GM19043 (cell line): ENCODE results near the gene HDAC10.
"Not testable (repeated sequence)": the region's sequence is repeated elsewhere in the genome, so short reads cannot be mapped to it uniquely, and the experiment has no call there.

Source experiments
- ATAC-seq: cut with Tn5 transposase; IDR thresholded peaks from one replicate; pipeline ENCODE4 v1.9.1; 2021; ENCODE audit warnings: low read depth; ENCODE audit not compliant: unreplicated experiment

The HDAC10 gene

DNA sequence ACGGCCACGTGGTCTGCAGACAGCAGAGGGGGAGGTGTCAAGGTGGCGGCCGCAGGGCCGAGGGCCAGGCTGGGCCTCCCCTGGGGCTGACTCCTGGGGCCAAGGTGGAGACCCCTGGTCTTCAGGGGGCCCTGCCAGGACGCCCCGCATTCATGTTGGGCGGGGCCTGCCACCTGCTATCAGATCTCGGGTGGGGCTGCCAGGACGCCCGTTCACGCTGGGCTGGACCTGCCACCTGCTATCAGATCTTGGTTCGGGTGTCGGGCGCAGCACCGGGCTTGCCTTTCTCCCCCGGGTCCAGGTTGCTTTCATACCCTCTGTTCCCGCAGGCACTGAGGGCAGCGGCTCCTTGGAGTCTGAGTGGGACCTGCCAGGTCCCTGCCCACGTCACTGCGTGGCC is 35.2 kb upstream of the HDAC10 start:
- ATAC-seq: no peak

DNA sequence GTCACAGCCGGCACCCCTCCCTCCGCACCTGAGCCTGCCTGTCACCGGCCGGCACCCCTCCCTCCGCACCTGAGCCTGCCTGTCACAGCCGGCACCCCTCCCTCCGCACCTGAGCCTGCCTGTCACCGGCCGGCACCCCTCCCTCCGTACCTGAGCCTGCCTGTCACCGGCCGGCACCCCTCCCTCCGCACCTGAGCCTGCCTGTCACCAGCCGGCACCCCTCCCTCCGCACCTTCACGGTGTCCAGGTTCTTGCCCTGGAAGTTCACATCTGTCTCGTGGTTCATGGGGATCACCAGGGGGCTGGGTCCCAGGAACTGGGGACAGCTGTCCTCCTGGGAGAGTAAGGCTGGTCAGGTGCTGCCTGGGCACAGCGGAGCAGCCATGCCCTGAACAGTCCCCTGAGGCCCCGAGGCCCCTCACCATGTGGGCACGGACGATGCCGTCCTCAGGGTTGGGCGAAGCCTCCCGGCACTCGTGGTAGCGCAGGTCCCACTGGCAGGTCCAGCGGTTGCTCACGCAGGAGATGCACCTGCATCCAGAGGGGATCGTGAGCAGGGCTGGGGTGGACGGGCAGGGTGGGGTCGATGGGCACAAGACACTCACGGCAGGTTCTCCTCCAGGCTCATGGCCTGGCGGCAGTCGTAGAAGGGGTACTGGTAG is 34.6 kb upstream of the HDAC10 start:
- no peak for ATAC-seq

DNA sequence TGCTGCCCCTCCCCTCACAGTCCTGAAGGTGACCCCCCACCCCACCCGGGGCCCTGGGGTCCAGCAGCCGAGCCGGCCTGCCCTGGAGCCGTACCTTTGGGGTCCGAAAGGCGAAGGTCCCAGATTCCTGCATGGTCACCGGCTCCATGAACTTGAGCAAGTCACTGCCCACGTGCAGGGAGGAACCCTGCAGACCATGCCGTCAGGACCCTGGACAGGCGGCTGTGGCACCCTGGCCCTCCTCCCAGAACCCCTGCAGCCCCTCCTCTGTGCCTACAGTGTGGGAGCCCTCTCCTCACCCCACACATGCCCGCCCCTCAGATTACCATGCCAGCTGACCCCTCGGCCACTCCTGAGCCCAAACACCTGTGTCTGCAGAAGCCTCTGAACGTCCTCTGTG is 33.4 kb upstream of the HDAC10 start:
- ATAC-seq: no peak

DNA sequence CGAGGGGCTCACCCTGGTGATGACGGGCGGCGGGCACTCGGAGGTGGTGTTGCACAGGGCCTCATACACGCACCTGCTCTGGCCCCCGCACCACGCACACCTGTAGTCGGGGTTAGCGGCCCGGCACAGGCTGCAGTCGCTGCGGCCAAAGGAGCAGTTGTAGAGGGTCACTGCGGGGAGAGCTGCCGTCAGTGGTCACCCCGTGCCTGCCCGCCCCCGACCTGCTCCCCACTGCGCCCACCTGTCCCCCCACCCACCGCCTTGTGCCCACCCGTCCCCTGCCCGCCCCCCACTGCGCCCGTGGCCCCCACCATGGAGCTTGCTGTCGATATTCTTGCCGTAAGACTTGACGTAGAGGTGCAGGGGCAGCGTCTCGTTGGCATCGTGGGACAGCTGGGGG is 32.8 kb upstream of the HDAC10 start:
- ATAC-seq: no peak

DNA sequence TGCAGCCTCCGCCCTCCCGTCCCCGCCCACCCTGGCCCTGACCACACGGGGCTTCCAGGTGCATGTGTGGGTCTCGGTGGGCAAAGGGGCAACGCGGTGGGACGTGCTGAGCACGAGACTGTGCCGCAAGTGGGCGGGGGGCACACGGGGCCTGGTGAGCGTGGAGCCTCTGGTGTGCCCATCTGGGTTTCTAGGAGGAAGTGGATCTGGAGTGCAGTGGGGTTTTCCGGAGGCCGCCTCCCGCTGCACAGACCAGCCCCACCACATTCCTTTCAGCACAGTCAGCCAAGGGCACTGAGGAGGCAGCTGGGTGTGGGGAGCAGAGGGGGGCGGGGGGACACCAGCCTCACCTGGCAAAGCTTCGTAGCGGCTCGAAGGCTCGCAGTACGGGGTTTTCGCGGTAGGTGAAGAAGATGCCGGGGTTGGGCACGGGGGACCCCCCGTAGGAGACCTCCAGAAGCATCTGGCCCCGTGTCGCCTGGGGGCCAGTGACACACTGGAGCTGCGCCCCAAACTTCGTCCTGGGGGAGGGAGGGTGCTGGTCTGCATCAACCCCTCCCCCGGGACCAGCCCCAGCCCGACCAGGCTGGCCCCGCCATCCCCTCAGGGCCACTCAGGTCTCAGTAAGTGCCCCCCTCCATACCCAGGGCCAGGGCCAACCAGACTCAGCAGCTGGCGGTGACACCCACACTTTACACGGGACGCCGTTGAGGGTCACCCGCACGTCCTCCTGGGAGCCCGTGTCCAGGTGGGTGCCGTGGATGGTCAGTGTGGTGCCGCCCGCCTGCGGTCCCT is 31.5 kb upstream of the HDAC10 start:
- ATAC-seq: no peak

DNA sequence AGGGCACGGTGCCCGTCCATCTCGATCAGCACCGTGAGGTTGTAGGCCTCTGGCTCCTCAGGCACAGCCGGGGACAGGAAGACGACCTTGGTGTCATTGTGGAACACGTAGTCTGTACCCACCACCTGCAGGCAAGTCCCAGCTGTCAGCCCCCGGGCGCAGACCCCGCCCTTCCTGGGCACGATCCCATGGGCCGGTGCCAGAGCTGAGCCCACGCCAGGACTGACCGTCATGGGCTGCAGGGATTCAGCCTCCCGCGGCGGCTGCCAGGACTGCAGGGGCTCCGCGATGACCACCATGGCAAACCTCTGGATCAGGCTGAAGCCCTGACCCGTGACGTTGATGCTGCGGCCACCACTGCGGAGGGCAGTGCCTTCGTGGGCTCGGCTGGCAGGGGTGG is 30.9 kb upstream of the HDAC10 start:
- no peak for ATAC-seq

DNA sequence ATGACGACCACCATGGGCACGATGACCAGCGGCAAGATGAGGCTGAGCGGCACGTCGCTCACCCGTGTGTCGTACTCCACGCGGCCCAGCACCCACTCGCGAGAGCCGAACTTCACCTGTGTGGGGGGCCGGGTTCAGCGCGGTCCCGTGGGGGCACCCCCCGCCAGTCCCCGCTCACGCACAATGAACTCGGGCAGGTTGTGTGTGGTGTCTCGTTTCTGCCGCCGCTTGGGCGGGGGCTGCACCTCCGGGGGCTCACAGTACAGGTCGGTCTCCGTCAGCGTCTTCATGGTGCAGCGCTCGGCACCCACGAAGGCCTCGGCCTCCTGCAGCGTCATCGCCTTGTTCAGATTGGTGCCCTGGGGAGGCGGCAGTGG is 30.3 kb upstream of the HDAC10 start:
- ATAC-seq: no peak

DNA sequence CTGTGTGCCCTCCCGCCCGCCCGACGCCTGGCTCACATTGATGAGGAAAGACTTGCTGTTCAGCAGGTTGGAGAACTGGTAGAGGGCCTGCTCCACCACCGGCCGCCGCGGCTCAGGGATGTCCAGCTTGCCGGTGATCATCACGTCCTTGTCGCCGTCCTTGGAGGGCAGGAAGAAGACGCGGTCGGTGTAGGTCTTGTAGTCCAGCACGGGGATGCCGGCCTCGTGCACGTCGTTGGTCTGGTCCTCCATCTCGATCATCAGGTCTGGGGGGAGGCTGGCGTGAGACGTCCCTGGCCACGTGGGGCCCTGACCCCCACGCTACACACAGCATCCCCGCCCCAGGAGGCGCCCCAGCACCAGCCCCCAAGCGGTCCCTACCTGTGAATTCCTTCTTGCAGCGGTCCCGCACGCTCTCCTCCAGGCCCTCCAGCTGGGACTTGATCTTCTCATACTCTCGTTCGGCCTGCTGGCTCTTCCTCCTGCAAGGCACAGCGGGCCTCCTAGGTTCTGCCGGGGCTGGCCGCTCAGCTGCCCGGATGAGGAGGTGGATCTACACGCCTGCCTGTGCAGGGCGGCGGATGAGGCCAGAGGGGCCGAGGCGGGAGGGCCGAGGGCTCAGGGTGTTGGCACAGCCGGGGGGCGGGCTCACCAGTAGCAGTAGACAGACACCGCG is 29.8 kb upstream of the HDAC10 start:
- no peak for ATAC-seq

DNA sequence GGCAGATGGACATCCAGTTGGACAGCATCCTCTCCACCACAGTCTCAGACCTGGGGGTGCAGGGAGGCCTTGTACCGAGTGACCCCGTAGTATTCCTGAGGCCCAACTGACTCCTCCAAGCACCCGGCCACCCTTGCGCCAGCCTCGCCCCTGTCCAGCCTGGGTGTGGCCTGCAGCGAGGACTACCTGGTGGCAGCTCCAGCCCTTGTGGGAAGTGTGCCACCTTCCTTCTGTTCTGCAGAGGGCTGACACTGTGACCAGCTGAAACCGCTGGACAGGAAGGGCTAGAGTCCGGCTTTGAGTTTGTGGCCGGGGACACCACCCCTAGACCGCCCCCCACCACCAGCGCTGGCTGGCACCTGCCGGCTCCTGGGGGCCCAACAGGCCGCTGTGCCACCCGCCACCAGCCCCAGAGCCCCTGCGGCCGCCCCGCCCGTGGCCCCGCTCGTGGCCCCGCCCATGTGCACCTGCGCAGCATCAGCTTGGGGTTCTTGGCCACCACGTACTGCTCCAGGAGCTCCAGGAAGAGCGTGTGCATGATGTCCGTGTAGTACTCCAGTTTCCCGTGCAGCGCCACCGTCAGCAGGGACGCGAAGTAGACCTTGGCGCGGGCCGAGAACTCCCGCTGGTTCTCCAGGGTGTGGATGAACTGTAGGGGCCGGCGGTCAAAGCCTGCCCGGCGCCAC is 29.1 kb upstream of the HDAC10 start:
- no peak for ATAC-seq

DNA sequence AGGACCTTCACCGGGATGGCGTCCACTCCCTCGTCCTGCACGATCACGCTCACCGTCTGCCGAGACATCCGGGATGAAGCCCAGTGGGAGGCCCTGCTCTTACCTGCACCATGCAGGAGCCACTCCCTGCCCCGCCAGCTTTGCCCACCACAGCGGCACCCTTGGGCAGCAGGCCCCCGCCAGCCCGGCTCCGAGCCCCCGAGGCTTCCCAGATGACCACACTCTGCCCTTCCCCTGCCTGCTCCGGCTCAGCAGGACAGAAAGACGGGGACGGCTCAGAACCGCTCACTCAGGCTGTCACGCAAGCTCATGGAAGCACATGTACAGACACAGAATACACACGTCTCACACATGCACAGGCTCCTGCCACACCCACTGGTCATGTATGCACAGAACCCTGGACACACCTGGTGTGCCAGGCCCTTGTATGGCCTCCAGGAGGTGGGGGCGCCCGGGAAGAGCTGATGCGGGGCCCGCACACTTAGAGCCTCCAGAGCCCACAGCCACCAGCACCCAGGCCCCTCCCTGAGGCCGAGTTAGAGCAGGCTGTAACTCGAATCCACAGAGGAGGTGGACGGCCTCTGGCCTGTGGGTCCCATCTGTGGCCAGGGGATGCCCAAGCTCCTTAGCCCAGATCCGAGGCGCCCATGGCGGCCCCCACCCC is 28.0 kb upstream of the HDAC10 start:
- no peak for ATAC-seq

DNA sequence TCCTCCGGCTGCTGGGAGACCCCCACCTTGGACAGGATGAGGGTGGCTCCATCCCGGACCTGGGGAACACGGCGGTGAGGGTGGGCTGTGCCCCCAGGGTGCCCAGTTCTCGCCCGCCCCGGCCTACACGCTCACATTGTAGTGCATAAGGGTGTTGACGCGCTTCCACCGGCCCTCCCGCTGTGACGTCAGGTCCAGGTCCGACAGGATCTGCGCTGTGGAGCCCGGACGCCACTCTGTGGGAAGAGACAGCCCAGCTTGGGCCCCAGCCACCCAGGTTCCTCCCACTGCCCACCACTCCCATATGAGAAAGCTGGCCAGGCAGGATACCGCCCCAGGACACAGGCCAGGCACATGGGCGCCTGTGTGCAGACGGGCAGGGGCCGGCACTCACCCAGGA is 27.4 kb upstream of the HDAC10 start:
- ATAC-seq: no peak

DNA sequence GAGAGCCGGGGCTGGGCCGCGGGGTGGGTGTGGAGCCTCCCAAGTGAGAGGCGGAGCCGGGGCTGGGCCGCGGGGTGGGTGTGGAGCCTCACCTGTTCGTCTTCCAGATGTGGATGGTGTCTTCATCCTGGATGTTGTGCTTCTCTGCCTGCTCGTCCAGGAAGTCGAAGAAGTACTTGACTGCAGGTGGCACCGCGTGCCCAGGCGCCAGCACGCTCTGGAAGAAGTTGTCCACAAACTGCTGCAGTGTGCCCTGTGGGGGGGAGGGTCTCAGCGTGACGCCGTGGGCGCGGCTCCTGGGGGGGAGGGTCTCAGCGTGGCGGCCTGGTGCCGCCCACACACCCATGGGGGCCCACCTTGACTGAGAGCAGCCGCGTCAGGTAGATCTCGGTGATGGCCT is 26.7 kb upstream of the HDAC10 start:
- ATAC-seq: no peak

DNA sequence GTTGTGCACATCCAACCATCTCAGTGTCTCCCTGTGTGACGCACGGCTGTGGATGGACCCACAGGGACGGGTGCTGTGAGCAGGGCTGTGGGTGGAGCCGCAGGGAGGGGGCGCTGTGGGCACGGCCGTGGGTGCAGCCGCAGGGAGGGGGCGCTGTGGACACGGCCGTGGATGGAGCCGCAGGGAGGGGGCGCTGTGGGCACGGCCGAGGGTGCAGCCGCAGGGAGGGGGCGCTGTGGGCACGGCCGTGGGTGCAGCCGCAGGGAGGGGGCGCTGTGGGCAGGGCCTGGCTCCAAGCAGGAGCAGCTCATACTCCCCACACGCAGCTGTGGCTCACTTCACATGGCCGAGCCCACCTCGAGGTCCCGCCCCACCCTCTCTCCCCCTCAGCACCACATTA is 25.1 kb upstream of the HDAC10 start:
- no peak for ATAC-seq

DNA sequence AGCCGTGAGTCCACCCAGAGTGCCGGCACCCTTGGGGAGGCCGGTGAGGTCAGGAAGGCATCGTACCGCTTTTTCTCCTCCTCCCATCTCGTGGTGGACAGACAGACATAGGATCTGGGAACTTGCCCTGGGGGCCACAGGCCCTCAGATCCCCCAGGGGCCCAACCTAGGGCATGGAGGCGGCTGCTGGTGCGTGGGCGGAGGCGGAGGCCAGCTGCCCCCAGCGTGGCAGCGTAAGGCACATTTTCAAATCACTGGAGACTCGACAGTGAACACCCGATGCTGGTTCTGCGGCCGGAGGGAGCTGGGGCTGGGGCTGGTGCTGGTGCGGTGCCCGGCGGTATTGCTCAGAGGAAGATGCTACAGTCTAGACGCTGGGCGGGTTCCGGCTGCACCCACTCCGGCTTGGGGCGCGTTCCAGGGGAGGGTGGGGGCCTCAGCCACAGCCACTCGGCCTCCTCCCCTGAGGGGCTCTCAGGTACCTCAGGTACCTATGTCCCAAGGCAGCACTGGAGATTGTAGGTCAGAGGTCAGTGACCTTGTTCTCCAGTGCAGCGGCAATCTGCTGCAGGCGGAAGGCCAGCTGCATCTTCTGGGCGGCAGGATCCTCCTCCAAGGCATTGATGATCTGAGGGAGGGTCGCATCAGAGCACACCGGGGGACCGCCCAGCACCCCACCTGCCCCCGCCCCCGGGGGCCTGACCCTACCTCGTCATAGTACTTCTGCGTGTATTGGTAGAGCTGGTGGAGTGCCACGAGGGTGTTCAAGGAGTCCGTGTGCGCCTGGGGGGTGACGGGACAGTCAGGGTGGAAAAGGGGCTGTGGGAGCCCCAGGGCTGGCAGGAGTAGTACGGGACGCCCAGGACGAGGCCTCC is 24.4 kb upstream of the HDAC10 start:
- no peak for ATAC-seq

DNA sequence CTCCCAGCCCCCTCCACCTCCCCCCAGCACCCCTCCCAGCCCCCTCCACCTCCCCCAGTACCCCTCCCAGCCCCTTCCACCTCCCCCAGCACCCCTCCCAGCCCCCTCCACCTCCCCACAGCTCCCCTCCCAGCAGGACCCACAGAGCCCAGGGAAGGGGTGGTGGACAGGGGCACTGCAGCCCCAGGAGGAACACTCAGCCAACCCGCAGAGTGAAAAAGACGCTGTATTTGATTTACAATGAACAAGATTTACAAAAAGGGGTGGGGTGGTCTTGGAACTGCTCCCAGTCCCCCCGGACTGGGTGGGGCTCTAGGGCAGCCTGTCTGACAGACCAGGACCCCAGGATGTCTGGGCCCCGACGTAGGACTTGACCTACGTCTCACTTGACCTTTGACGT is 23.7 kb upstream of the HDAC10 start:
- ATAC-seq: no peak

DNA sequence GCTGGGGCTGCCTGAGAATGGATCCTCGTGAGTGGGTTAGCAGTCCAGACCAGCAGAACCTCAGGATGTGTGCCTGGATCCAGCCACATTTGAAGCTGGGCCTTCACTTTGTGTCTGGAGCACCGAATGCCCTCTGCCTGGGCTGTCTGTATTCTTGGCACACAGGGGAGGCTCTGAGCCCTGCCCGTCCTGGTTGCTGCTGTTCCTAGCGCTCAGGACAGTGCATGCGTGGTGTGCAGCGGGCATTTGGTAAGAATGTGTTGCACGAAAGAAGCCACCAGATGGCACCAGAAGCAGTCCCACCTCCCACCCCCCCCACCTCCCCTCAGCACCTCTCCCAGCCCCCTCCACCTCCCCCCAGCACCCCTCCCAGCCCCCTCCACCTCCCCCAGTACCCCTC is 23.2 kb upstream of the HDAC10 start:
- no peak for ATAC-seq

DNA sequence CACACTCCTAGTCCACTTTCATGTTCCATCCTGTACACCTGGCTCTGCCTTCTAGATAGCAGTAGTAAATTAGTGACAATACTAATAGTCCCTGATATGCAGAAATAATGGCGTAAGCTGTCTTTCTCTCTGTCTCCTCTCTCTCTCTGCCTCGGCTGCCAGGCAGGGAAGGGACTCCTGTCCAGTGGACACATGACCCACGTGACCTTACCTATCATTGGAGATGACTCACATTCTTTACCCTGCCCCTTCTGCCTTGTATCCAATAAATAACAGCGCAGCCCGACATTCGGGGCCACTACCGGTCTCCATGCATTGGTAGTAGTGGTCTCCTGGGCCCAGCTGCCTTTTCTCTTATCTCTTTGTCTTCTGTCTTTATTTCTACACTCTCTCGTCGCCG is 22.7 kb upstream of the HDAC10 start:
- ATAC-seq: not testable (repeated sequence)

DNA sequence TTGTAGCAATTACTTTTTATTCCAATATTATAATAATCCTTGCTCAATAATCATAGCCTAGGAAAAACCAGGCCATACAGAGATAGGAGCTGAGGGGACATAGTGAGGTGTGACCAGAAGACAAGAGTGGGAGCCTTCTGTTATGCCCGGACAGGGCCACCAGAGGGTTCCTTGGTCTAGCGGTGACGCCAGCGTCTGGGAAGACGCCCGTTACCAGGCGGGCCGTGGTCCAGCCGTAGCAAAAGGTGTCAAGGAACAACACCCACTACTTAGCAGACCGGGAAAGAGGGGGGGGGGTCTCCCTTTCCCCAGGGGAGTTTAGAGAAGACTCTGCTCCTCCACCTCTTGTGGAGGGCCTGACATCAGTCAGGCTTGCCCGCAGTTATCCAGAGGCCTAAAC is 22.3 kb upstream of the HDAC10 start:
- ATAC-seq: not testable (repeated sequence)

DNA sequence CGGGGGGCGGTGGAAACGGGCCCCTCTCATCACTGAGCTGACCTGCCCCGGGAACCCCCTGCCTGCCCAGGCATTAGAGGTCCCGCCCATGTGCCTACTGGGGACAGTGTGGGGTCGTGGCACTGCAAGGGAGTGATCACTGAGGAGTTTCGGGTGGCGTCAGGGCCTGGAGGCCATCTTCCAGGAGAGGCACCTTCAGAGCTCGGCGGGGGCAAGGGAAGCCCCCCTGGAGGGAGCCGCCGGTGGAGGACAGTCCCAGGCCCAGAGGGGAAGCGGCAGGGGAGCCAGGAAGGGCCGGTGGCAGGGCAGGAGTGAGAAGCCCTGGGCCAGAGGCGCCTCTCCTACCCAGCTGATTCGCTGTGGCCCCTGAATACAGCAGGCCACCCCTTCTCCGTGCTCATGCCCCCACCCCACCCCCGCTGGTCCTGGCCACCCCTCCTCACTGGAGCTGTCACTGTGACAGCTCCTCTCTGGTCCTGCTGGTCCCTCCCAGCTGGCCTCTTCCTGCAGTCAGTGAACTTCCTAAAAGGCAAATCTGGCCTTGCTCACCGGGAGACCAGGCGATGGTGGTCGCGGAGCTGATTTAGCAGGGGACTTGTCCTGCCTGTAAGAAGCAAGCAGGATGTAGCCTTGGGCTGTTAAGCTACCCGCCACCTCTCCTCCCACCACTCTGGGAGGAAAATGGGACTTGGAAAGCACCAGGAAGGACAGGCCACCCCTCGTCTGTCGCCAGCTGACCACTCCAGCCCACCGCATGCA is 21.2 kb upstream of the HDAC10 start:
- no peak for ATAC-seq
